ENCODE measurements around the gene MGAT5. TPM values are rescaled to one million over a fixed set of nuclear protein-coding genes. Genes with fewer than 3 reads are reported as not detected.

Gene MGAT5
- total and polyA plus RNA-seq, 5 donors = 29.0 to 156 (median 126) TPM

DNA sequence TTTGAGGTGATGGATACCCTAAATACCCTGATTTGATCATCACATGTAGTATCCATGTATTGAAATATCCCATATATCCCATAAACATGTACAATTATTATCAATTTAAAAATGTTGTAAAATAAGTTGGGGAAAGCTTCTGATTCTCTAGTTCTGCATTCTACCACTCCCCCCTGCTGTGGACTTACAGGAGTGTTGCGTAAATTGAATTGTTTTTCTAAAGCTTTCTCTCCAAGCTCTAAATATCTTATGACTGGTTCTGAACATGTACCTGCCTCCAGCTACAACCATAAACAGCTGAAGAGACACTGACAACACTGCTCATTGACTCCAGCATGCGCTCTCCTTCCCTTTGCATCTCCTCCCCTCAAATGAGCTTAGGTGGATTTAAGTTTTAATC lies 145.2 kb downstream of the MGAT5 start:
- Histone ChIP-seq H3K4me3 (ENCODE audit: low read length) (no peak overlapping the region), H3K4me1 (ENCODE audit: control insufficient read depth, insufficient read depth, low read length) (peaks cover 12% of the 10 kb centered on the region), H3K9me3 (ENCODE audit: control insufficient read depth, low read length) (no peaks in the 10 kb centered on the region), H3K27ac (ENCODE audit: low read length) (no peak overlapping the region), H3K27me3 (ENCODE audit: control insufficient read depth, insufficient read depth) (no peaks in the 10 kb centered on the region)
- WGBS = 94% methylated on average over 2 of the region's 2 CpGs
- intact Hi-C loops (cut with DNase I) = no loop called here
- DNase-seq (no peak), ATAC-seq (no peak)

DNA sequence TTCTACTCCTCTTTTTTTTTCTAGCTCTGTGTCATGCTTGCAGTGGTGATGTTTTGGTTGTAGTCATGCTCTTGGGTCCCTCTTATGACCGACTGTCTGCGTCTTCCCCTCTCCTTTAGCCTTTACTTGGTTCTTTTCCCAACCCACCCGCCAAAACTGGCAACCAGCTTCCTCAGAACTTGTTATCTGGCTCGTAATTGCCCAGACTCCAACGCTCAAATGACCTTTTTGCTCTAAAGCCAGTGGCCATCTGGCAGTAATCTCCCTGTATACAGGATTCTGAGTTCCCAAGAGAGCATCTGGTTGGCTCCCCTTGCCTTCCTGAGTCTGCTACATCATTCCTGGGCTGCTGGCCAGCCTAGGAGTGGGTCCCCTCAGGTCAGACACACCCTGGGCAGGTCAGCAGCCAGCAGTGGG lies 147.2 kb downstream of the MGAT5 start:
- intact Hi-C loops (cut with DNase I) = loop anchor here in 2 of 4 donors (5.0 to 10.0 kb wide), 3 partner anchors 146 to 284 kb away; partner anchors contain the start of gene MGAT5 (in 1 of the 2)
- no peak overlapping the region for H3K4me3 ChIP-seq (ENCODE audit: low read length)
- peaks cover 12% of the 10 kb centered on the region for H3K4me1 ChIP-seq (ENCODE audit: control insufficient read depth, insufficient read depth, low read length)
- peak; percentile 74 to 80 for ATAC-seq
- H3K27ac ChIP-seq (ENCODE audit: low read length) = peak overlapping the region; percentile 83
- H3K9me3 ChIP-seq (ENCODE audit: control insufficient read depth, low read length) = no peaks in the 10 kb centered on the region
- 21% methylated on average over 5 of the region's 5 CpGs for WGBS
- no peaks in the 10 kb centered on the region for H3K27me3 ChIP-seq (ENCODE audit: control insufficient read depth, insufficient read depth)
- DNase-seq = peak; percentile 77 to 89 (median 86)

DNA sequence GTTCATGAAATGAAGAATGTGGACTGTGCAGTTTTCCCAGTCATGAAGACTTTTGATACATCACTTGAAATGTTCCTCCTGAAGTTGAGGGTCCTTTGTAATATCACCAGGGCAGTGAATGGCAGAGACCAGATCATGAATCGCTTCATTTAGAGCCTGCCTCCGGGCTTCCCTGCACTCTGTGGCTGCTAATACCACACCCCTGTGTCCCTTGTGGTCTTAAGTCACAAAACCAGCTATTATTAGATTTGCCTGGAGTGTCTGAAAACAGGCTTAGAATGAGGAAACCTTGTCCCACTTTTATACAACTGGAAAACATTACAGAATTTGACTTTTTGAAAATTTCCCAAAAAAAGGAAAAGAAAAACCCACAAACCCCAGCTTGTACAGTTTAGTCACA lies 147.9 kb downstream of the MGAT5 start:
- no peak overlapping the region for H3K4me3 ChIP-seq (ENCODE audit: low read length)
- peak in 2 of 3 donors; percentile 29 to 51 for DNase-seq
- peak; percentile 75 to 80 for ATAC-seq
- intact Hi-C loops (cut with DNase I) = loop anchor here in 2 of 4 donors (5.0 to 10.0 kb wide), 3 partner anchors 147 to 284 kb away; partner anchors contain the start of gene MGAT5 (in 1 of the 2)
- no peaks in the 10 kb centered on the region for H3K27me3 ChIP-seq (ENCODE audit: control insufficient read depth, insufficient read depth)
- peaks cover 12% of the 10 kb centered on the region for H3K4me1 ChIP-seq (ENCODE audit: control insufficient read depth, insufficient read depth, low read length)
- whole genome bisulfite sequencing = 27% methylated on average over 2 of the region's 2 CpGs
- no peaks in the 10 kb centered on the region for H3K9me3 ChIP-seq (ENCODE audit: control insufficient read depth, low read length)
- H3K27ac ChIP-seq (ENCODE audit: low read length) = peak overlapping the region; percentile 18

DNA sequence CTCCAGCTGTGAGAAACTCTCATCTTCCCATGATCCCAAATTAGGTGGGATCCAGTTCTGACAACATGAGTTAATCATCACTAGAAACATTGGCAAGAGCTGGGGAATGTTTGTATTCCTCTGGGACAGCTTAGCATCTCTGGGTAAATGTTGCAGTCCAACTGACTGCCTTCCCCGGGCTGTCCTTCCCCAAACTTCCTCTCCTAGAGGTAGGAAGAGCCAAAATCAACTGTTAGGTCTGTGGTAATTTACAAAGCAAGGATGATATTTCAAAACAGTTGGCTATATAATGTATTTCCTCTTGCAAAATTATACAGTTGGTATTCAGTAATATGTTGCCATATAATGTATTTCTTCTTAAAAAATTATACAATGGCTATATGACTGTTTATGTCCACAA lies 148.5 kb downstream of the MGAT5 start:
- intact Hi-C loops (cut with DNase I) = loop anchor here in 2 of 4 donors (5.0 to 10.0 kb wide), 3 partner anchors 148 to 285 kb away; partner anchors contain the start of gene MGAT5 (in 1 of the 2)
- Histone ChIP-seq H3K4me1 (ENCODE audit: control insufficient read depth, insufficient read depth, low read length) (peaks cover 12% of the 10 kb centered on the region), H3K9me3 (ENCODE audit: control insufficient read depth, low read length) (no peaks in the 10 kb centered on the region), H3K27ac (ENCODE audit: low read length) (no peak overlapping the region), H3K27me3 (ENCODE audit: control insufficient read depth, insufficient read depth) (no peaks in the 10 kb centered on the region), H3K4me3 (ENCODE audit: low read length) (no peak overlapping the region)
- DNase-seq = peak; percentile 55 to 71 (median 68)
- WGBS = 12% methylated on average over 1 of the region's 1 CpG
- peak; percentile 86 to 89 for ATAC-seq

DNA sequence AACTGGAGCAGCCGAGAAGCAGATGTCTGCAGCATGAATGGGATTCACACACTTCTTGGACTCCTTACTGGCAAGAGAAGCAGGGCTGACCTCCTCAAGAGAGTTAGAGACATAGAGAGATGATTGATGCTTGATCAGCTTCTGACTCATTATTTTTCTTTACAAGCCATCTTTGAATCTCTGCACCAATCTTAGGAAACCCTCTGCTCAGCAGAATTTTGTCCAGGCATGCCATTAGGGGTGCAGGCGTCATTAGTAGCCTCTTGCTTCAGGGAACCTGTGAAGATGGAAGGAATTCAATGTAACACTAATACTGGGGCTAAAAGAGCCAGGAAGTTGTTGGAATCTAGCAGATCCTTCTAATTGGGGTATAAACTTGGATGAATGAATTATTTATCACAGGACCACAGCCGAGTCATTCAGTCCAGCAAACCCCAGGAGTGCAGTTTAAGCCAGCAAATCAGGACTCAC lies 151.8 kb downstream of the MGAT5 start:
- H3K27ac ChIP-seq (ENCODE audit: low read length) = no peak overlapping the region
- intact Hi-C loops (cut with DNase I) = loop anchor here in 2 of 4 donors (10.0 kb wide), 2 partner anchors 151 to 161 kb away; partner anchors contain the start of gene MGAT5 (in 1 of the 2)
- no peak for ATAC-seq
- no peaks in the 10 kb centered on the region for H3K9me3 ChIP-seq (ENCODE audit: control insufficient read depth, low read length)
- no peaks in the 10 kb centered on the region for H3K27me3 ChIP-seq (ENCODE audit: control insufficient read depth, insufficient read depth)
- no peak for DNase-seq
- peaks cover 12% of the 10 kb centered on the region for H3K4me1 ChIP-seq (ENCODE audit: control insufficient read depth, insufficient read depth, low read length)
- H3K4me3 ChIP-seq (ENCODE audit: low read length) = no peak overlapping the region
- WGBS = 62% methylated on average over 3 of the region's 3 CpGs

DNA sequence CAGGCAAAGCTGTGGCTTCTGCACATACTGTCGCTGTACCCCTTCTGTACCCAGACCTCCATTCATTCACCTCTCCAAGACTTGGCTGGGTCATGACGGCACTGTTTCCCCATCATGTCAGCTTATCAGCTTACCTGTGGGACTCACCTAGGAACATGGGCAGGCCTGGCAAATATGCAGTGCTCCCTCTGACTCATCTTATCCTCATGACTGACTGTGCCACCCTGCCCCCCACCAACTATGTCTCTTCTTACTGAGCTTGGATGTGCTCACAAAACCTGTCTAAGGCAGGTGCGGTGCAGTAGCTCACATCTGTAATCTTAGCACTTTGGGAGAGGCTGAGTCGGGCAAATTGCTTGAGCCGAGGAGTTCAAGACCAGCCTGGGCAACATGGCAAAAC lies 152.4 kb downstream of the MGAT5 start:
- intact Hi-C loops (cut with DNase I) = loop anchor here in 2 of 4 donors (10.0 kb wide), 2 partner anchors 152 to 162 kb away; partner anchors contain the start of gene MGAT5 (in 1 of the 2)
- WGBS = 96% methylated on average over 5 of the region's 5 CpGs
- no peak for ATAC-seq
- Histone ChIP-seq H3K9me3 (ENCODE audit: control insufficient read depth, low read length) (no peaks in the 10 kb centered on the region), H3K27ac (ENCODE audit: low read length) (no peak overlapping the region), H3K27me3 (ENCODE audit: control insufficient read depth, insufficient read depth) (no peaks in the 10 kb centered on the region), H3K4me1 (ENCODE audit: control insufficient read depth, insufficient read depth, low read length) (peaks cover 9% of the 10 kb centered on the region), H3K4me3 (ENCODE audit: low read length) (no peak overlapping the region)
- DNase-seq = no peak

DNA sequence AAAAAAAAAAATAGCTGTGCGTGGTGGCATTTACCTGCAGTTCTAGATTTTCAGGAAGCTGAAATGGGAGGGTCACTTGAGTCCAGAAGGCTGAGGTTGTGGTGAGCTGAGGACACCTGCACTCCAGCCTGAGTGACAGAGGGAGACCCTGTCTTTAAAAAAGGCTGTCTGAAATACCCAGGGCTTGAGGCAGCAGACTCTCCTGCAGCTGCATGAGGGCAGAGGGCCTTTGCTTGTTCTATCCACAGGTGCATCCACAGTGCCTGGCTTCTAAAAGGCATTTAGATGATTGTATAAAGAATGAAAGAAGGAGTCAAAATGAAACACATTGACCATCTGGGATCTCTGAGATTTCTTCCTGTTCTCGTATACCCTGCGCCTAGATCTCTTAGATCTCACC lies 152.9 kb downstream of the MGAT5 start:
- no peaks in the 10 kb centered on the region for H3K27me3 ChIP-seq (ENCODE audit: control insufficient read depth, insufficient read depth)
- no peaks in the 10 kb centered on the region for H3K9me3 ChIP-seq (ENCODE audit: control insufficient read depth, low read length)
- intact Hi-C loops (cut with DNase I) = loop anchor here in 2 of 4 donors (10.0 kb wide), 2 partner anchors 152 to 162 kb away; partner anchors contain the start of gene MGAT5 (in 1 of the 2)
- WGBS = 94% methylated on average over 3 of the region's 3 CpGs
- no peak overlapping the region for H3K27ac ChIP-seq (ENCODE audit: low read length)
- H3K4me1 ChIP-seq (ENCODE audit: control insufficient read depth, insufficient read depth, low read length) = peaks cover 11% of the 10 kb centered on the region
- no peak overlapping the region for H3K4me3 ChIP-seq (ENCODE audit: low read length)
- ATAC-seq (no peak), DNase-seq (no peak)

DNA sequence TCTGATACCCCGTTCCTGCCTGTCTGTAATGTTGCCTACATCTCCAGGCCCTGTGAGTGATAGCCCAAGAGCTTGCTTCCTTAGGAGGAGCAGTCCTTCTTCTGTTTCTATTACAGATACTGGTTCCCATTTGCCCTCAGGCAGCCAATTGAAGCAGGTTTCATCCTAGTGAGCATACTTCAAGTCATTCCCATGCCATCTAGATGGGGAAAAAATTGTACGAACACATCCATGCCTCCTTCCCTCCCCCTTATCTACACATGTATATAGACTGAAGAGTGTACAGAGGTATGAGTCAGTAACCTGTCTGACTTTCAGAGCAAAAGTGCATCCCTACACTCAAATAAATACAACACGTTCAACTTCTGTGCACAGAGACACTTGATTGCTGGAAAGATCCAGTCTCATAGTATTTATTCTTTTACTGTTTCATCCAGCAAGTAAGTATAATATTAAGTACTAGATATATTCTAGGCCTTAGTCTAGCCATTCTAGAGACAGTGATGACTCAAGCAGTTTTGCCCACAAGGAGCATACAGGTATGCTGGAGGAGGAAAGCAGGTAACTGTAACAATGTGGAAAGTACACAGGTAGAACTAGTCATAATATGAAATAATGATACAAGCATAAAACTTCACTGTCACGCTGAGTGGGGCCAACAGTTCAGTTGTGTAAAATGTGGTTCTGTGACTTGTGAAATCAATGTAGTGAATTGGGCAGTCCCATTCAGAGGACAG lies 153.4 kb downstream of the MGAT5 start:
- DNase-seq (no peak), ATAC-seq (no peak)
- Histone ChIP-seq H3K9me3 (ENCODE audit: control insufficient read depth, low read length) (no peaks in the 10 kb centered on the region), H3K27me3 (ENCODE audit: control insufficient read depth, insufficient read depth) (no peaks in the 10 kb centered on the region), H3K4me3 (ENCODE audit: low read length) (no peak overlapping the region), H3K27ac (ENCODE audit: low read length) (no peak overlapping the region), H3K4me1 (ENCODE audit: control insufficient read depth, insufficient read depth, low read length) (peaks cover 11% of the 10 kb centered on the region)
- 92% methylated on average over 4 of the region's 4 CpGs for WGBS
- intact Hi-C loops (cut with DNase I) = loop anchor here in 2 of 4 donors (10.0 kb wide), 2 partner anchors 153 to 163 kb away; partner anchors contain the start of gene MGAT5 (in 1 of the 2)

DNA sequence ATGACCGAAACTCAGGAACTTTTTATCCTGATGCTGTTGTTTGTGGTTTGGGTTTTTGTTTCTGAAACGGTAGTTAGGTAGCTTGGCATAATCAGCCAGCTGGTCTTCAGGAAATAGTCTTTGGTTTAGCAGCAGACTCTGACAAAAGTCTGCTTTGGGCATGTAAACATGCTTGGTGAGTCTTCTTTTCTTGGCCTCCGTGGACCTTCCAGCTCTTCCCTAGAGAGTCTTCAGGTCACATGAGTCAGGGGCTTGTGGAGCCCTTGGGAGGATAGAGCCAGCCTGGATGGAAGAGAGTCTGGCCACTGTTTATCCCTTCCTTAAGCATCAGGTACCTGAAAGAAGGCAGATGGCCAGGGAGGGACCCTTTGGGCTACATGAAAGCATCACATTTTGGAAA lies 154.5 kb downstream of the MGAT5 start:
- peaks cover 11% of the 10 kb centered on the region for H3K4me1 ChIP-seq (ENCODE audit: control insufficient read depth, insufficient read depth, low read length)

DNA sequence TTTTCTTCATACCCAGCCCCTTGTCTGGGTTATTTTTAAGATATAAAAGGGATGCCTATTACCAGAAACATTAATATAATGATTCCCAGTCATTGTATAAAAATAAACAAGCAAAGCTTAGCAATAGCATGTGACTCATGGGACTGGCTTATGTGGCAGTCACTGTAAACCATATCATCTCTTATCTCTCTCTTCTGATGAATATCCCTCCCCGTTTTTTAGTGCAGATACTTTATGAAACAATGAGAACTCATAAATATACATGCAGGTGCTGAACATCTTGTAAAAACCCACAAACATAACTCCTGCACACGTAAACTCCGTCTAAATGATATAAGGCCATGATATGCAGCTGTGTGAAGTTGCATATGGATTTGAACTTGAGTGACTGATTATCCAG lies 154.9 kb downstream of the MGAT5 start:
- Histone ChIP-seq H3K9me3 (ENCODE audit: control insufficient read depth, low read length) (no peaks in the 10 kb centered on the region), H3K27ac (ENCODE audit: low read length) (no peak overlapping the region), H3K4me1 (ENCODE audit: control insufficient read depth, insufficient read depth, low read length) (peaks cover 11% of the 10 kb centered on the region), H3K4me3 (ENCODE audit: low read length) (no peak overlapping the region), H3K27me3 (ENCODE audit: control insufficient read depth, insufficient read depth) (no peaks in the 10 kb centered on the region)
- intact Hi-C loops (cut with DNase I) = loop anchor here in 2 of 4 donors (10.0 kb wide), 2 partner anchors 154 to 164 kb away; partner anchors contain the start of gene MGAT5 (in 1 of the 2)
- no peak for DNase-seq
- WGBS = 56% methylated on average over 3 of the region's 3 CpGs
- ATAC-seq = no peak

More for the DNA sequence above, 154.5 kb downstream of the MGAT5 start:
- Histone ChIP-seq H3K27ac (ENCODE audit: low read length) (peak overlapping the region; percentile 18), H3K27me3 (ENCODE audit: control insufficient read depth, insufficient read depth) (no peaks in the 10 kb centered on the region), H3K9me3 (ENCODE audit: control insufficient read depth, low read length) (no peaks in the 10 kb centered on the region), H3K4me3 (ENCODE audit: low read length) (no peak overlapping the region)
- intact Hi-C loops (cut with DNase I) = loop anchor here in 2 of 4 donors (10.0 kb wide), 2 partner anchors 154 to 164 kb away; partner anchors contain the start of gene MGAT5 (in 1 of the 2)
- WGBS = 62% methylated on average over 3 of the region's 3 CpGs
- ATAC-seq (no peak), DNase-seq (no peak)

DNA sequence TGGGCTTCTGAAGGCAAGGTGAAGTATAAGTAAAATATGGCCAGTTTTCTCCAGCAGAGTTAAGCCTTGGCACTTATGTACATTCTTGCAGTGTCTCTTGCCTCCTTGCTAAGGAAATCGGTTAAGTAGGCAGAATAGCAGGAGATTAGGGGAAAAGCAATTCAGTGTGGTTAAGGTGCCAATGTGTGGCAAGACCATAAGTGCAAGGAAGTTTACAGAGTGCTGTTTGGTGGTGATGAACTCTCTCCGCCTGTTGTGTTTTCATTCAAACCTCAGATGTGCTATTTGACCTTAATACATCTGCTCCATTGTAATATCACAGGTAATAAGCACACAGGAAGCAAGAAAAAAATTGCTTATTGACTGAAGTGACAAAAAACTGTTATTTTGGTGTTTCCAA lies 156.1 kb downstream of the MGAT5 start:
- ATAC-seq = no peak
- Histone ChIP-seq H3K4me3 (ENCODE audit: low read length) (no peak overlapping the region), H3K4me1 (ENCODE audit: control insufficient read depth, insufficient read depth, low read length) (peaks cover 11% of the 10 kb centered on the region), H3K9me3 (ENCODE audit: control insufficient read depth, low read length) (no peaks in the 10 kb centered on the region), H3K27me3 (ENCODE audit: control insufficient read depth, insufficient read depth) (no peaks in the 10 kb centered on the region), H3K27ac (ENCODE audit: low read length) (no peak overlapping the region)
- intact Hi-C loops (cut with DNase I) = loop anchor here in 3 of 4 donors (5.0 to 10.0 kb wide), 2 partner anchors 293 to 295 kb away; no protein-coding TSS in a partner anchor
- DNase-seq = no peak
- 86% methylated on average over 2 of the region's 2 CpGs for WGBS
